Measurements from ENCODE around the gene MLF2.

DNA sequence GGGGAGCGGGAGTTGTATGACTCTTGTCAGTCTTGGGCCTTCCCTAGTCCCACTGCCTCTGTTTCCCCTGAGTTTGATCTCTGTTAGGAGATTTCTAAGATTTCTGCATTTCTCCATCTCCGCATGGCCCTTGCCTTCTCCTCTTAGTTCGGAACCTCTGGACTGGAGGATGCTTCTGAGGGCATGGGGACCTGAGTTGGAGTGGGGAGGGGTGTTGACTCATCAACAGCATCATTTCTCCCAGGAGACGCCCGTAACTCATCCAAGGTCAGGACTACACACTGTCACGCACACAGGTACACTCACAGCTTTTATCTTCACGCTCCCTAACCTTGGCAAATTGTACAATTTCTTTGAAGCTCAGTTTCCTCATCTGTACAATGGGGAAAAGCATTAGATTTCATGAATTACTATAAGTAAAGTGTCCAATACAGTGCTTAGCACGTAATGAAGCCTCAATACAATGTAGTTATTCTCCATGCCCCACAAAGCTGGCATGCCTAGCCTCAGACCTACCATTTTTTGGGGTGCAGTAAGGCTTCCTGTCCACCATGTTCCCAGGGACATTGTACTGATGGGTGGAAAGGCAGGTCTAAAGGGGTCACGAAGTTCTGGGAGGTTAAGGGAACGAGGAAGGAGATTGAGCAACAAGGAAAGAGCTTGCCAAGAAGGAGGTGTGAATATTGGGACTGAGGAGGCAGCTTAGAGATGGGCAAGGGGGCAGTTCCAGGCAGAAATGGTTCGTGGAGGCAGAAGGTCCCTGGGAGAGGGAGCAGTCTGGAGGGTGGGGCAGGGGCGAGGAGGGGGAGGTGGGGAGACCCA, 18.8 kb upstream of the MLF2 start:
- TF ChIP-seq, protein P1, sequence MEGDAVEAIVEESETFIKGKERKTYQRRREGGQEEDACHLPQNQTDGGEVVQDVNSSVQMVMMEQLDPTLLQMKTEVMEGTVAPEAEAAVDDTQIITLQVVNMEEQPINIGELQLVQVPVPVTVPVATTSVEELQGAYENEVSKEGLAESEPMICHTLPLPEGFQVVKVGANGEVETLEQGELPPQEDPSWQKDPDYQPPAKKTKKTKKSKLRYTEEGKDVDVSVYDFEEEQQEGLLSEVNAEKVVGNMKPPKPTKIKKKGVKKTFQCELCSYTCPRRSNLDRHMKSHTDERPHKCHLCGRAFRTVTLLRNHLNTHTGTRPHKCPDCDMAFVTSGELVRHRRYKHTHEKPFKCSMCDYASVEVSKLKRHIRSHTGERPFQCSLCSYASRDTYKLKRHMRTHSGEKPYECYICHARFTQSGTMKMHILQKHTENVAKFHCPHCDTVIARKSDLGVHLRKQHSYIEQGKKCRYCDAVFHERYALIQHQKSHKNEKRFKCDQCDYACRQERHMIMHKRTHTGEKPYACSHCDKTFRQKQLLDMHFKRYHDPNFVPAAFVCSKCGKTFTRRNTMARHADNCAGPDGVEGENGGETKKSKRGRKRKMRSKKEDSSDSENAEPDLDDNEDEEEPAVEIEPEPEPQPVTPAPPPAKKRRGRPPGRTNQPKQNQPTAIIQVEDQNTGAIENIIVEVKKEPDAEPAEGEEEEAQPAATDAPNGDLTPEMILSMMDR (IDR thresholded peaks at IDR 0.05), result no peak
- TF ChIP-seq POLR2AphosphoS5 (IDR thresholded peaks at IDR 0.05; ENCODE audit: low read depth, low read length), result no peak; the same call in 1 of the 2 replicates
- TF ChIP-seq, protein P2, sequence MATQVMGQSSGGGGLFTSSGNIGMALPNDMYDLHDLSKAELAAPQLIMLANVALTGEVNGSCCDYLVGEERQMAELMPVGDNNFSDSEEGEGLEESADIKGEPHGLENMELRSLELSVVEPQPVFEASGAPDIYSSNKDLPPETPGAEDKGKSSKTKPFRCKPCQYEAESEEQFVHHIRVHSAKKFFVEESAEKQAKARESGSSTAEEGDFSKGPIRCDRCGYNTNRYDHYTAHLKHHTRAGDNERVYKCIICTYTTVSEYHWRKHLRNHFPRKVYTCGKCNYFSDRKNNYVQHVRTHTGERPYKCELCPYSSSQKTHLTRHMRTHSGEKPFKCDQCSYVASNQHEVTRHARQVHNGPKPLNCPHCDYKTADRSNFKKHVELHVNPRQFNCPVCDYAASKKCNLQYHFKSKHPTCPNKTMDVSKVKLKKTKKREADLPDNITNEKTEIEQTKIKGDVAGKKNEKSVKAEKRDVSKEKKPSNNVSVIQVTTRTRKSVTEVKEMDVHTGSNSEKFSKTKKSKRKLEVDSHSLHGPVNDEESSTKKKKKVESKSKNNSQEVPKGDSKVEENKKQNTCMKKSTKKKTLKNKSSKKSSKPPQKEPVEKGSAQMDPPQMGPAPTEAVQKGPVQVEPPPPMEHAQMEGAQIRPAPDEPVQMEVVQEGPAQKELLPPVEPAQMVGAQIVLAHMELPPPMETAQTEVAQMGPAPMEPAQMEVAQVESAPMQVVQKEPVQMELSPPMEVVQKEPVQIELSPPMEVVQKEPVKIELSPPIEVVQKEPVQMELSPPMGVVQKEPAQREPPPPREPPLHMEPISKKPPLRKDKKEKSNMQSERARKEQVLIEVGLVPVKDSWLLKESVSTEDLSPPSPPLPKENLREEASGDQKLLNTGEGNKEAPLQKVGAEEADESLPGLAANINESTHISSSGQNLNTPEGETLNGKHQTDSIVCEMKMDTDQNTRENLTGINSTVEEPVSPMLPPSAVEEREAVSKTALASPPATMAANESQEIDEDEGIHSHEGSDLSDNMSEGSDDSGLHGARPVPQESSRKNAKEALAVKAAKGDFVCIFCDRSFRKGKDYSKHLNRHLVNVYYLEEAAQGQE (IDR thresholded peaks at IDR 0.05; ENCODE audit: insufficient read depth in 1 of 2, low read depth in 2 of 2, low read length in 1 of 2), result no peak
- no peak for TF ChIP-seq SIN3A (IDR thresholded peaks at IDR 0.05; ENCODE audit: borderline replicate concordance, insufficient read depth, low read depth, low read length)
- no peak for TF ChIP-seq TCF7L2 (IDR thresholded peaks at IDR 0.05; ENCODE audit: low read depth, low read length)
